Measurements from ENCODE around the gene RXRB. TPM values are rescaled to one million over a fixed set of nuclear protein-coding genes. Genes with fewer than 3 reads are reported as not detected.
"Not testable (repeated sequence)": the region's sequence is repeated elsewhere in the genome, so short reads cannot be mapped to it uniquely, and the experiment has no call there.

The RXRB gene
- polyA plus RNA-seq, 1 of the 3 experiments (the other 2 are of a cell fraction) = 45.8 TPM

- ChIA-PET CTCF (interaction anchor here (0.6 to 6.8 kb wide), 7 partner anchors 11 to 1066 kb away, joined by 4 to 68 read pairs (median 22); no protein-coding TSS in a partner anchor), POLR2A (no interaction called here)
- H3K79me2 ChIP-seq (ENCODE audit: insufficient read depth) = no peaks in the 10 kb centered on the region
- H2AFZ ChIP-seq (ENCODE audit: low read depth) = no peak overlapping the region
- no peaks in the 10 kb centered on the region for H4K20me1 ChIP-seq (ENCODE audit: insufficient read depth)
- no peaks in the 10 kb centered on the region for H3K36me3 ChIP-seq (replicated peaks in 1 of 2; ENCODE audit: control insufficient read depth in 1 of 2, insufficient read depth in 2 of 2, low read length in 1 of 2)
- no peak overlapping the region for H3K4me3 ChIP-seq (ENCODE audit: low read depth in 2 of 2, low read length in 1 of 2)
- no peaks in the 10 kb centered on the region for H3F3A ChIP-seq (replicated peaks; ENCODE audit: insufficient read depth)
- no peak overlapping the region for H3K27ac ChIP-seq (ENCODE audit: low read depth in 2 of 2, low read length in 1 of 2)
- H3K9ac ChIP-seq = no peak overlapping the region
- no peak overlapping the region for H3K4me2 ChIP-seq
- H3K9me3 ChIP-seq = 0 out of 2 replicates have a peak, but pooled peaks cover 5% of the 10 kb centered on the region
- H3K27me3 ChIP-seq (ENCODE audit: insufficient read depth) = peaks cover 10% of the 10 kb centered on the region
- 4% methylated on average over 1 of the region's 1 CpG for WGBS (ENCODE audit: low lambda C conversion rate)
- H3K4me1 ChIP-seq (ENCODE audit: control insufficient read depth in 1 of 2, insufficient read depth in 2 of 2, low read depth in 1 of 2, low read length in 1 of 2) = no peaks in the 10 kb centered on the region
- H3K9me2 ChIP-seq = no peaks in the 10 kb centered on the region
- TF ChIP-seq PBX3 (IDR thresholded peaks at IDR 0.05) = no peak
- TF ChIP-seq POLR2AphosphoS5 (IDR thresholded peaks at IDR 0.05; ENCODE audit: low read depth, low read length) = no peak
- no peak for TF ChIP-seq GABPA (IDR thresholded peaks at IDR 0.05; ENCODE audit: low read depth)
- TF ChIP-seq MXI1 (IDR thresholded peaks at IDR 0.05; ENCODE audit: low read depth, low read length) = no peak
- TF ChIP-seq YY1 (IDR thresholded peaks at IDR 0.05; ENCODE audit: low read depth) = no peak
- no peak for TF ChIP-seq ELF1 (IDR thresholded peaks at IDR 0.05)
- no peak for TF ChIP-seq SMC3 (IDR thresholded peaks at IDR 0.05; ENCODE audit: low read depth, low read length)
- TF ChIP-seq, protein P1, sequence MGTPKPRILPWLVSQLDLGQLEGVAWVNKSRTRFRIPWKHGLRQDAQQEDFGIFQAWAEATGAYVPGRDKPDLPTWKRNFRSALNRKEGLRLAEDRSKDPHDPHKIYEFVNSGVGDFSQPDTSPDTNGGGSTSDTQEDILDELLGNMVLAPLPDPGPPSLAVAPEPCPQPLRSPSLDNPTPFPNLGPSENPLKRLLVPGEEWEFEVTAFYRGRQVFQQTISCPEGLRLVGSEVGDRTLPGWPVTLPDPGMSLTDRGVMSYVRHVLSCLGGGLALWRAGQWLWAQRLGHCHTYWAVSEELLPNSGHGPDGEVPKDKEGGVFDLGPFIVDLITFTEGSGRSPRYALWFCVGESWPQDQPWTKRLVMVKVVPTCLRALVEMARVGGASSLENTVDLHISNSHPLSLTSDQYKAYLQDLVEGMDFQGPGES (IDR thresholded peaks at IDR 0.05; ENCODE audit: low read depth, low read length) = no peak
- TF ChIP-seq GATA2 (CRISPR knock-in tag; IDR thresholded peaks at IDR 0.05) = no peak
- no peak for TF ChIP-seq EP300 (IDR thresholded peaks at IDR 0.05; ENCODE audit: borderline replicate concordance in 1 of 2, low read depth in 1 of 2, low read length in 1 of 2)
- TF ChIP-seq NRF1 (IDR thresholded peaks at IDR 0.05; ENCODE audit: low read depth, low read length) = no peak
- no peak for TF ChIP-seq FOSL2 (IDR thresholded peaks at IDR 0.05; ENCODE audit: borderline replicate concordance, low read depth)
- no peak for TF ChIP-seq RFX5 (IDR thresholded peaks at IDR 0.05; ENCODE audit: low read length)
- DNase-seq = no peak
These were observed 49.4 kb downstream of the RXRB start for GRCh38 chr6:33151050-33151449.

GRCh38 chr6:33150560-33150959 is 49.9 kb downstream of the RXRB start:
- H2AFZ ChIP-seq (ENCODE audit: low read depth); H3K9ac ChIP-seq; H3F3A ChIP-seq (replicated peaks; ENCODE audit: insufficient read depth); H4K20me1 ChIP-seq (ENCODE audit: insufficient read depth); H3K79me2 ChIP-seq (ENCODE audit: insufficient read depth); H3K36me3 ChIP-seq (replicated peaks in 1 of 2; ENCODE audit: control insufficient read depth in 1 of 2, insufficient read depth in 2 of 2, low read length in 1 of 2); H3K4me1 ChIP-seq (ENCODE audit: control insufficient read depth in 1 of 2, insufficient read depth in 2 of 2, low read depth in 1 of 2, low read length in 1 of 2); POLR2A ChIA-PET; H3K4me3 ChIP-seq (ENCODE audit: low read depth in 2 of 2, low read length in 1 of 2); H3K27ac ChIP-seq (ENCODE audit: low read depth in 2 of 2, low read length in 1 of 2); DNase-seq; H3K4me2 ChIP-seq; H3K9me3 ChIP-seq; H3K9me2 ChIP-seq: not testable (repeated sequence)
- CTCF ChIA-PET = interaction anchor here (0.6 to 6.8 kb wide), 11 partner anchors 11 to 1065 kb away, joined by 4 to 68 read pairs (median 14); no protein-coding TSS in a partner anchor
- WGBS (ENCODE audit: low lambda C conversion rate) = 44% methylated on average over 3 of the region's 3 CpGs
- H3K27me3 ChIP-seq (ENCODE audit: insufficient read depth) = peaks cover 15% of the 10 kb centered on the region

Data from SK-N-SH (cell line).